ENCODE measurements around the gene PRSS33.

The PRSS33 gene

DNA sequence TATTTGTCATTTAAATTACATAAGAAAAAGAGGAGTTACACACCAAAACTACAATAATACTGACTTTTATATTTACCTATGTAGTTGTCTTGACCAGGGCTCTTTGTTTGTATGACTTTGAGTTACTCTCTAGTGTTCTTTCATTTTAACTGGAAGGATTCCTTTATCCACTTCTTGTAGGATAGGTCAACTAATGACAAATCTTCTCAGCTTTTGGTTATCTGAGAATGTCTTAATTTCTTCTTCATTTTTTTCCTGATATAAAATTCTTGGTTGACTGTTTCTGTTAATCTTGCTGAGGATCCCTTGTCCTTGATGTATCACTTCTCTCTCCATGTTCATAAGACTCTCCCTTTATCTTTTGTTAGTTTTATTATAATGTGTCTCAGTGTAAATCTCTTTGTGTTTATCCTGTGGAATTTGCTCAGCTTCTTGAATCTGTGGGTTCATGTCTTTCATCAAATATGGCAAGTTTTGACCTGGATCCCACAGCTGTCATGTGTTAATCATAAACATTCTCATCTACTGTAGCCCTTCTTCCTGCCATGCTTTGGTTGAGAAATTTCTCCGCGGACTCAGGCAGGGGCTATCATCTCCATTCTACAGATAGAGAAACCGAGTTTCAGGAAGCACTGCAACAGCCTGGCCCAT is 16.3 kb upstream of the PRSS33 start:
- no peak for DNase-seq (ENCODE audit: low spot score)
- TF ChIP-seq, protein P1, sequence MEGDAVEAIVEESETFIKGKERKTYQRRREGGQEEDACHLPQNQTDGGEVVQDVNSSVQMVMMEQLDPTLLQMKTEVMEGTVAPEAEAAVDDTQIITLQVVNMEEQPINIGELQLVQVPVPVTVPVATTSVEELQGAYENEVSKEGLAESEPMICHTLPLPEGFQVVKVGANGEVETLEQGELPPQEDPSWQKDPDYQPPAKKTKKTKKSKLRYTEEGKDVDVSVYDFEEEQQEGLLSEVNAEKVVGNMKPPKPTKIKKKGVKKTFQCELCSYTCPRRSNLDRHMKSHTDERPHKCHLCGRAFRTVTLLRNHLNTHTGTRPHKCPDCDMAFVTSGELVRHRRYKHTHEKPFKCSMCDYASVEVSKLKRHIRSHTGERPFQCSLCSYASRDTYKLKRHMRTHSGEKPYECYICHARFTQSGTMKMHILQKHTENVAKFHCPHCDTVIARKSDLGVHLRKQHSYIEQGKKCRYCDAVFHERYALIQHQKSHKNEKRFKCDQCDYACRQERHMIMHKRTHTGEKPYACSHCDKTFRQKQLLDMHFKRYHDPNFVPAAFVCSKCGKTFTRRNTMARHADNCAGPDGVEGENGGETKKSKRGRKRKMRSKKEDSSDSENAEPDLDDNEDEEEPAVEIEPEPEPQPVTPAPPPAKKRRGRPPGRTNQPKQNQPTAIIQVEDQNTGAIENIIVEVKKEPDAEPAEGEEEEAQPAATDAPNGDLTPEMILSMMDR (IDR thresholded peaks at IDR 0.05; ENCODE audit: borderline replicate concordance, control extremely low read depth, extremely low read depth, insufficient read depth, missing control alignments), result no peak
- in situ Hi-C loops (cut with MboI; ENCODE audit: low sequenced_read_pairs, unreplicated experiment), result no loop called here

DNA sequence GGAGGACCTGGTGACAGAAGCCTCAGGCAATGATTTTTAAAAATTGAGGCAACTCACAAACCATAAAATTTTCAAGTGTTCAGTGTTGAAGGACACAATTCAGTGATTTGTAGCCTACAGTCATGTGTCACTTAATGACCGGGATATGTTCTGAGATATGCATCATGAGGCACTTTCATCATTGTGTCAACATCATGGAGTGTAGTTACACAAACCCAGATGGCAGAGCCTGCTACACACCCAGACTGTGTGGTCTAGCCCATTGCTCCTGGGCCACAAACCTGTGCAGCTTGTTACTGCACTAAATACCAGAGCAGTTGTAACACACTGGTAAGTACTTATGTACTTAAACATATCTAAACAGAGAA is 12.5 kb upstream of the PRSS33 start:
- in situ Hi-C loops (cut with MboI; ENCODE audit: low sequenced_read_pairs, unreplicated experiment), result no loop called here
- TF ChIP-seq, protein P1 (IDR thresholded peaks at IDR 0.05; ENCODE audit: borderline replicate concordance, control extremely low read depth, extremely low read depth, insufficient read depth, missing control alignments), result no peak
- no peak for DNase-seq (ENCODE audit: low spot score)

DNA sequence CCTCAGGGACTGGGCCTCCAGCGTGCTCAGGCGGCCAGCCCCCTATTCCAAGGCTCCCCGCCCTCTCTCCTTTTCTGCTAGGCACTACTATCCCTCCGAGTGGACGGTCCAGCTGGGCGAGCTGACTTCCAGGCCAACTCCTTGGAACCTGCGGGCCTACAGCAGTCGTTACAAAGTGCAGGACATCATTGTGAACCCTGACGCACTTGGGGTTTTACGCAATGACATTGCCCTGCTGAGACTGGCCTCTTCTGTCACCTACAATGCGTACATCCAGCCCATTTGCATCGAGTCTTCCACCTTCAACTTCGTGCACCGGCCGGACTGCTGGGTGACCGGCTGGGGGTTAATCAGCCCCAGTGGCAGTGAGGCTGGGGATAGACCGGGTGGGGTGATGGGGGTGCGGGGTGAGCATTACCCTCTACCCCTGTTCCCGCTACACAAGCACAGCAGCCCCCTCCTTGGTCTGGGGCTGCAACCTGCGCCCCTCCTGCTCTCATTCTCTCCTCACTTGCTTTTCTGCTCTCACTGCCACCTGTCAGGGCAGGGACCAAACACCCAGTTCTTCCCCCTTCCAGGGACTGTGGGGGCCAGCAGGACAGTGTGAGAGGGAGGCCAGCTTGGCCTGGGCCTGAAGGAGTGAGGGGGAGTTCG is 12.0 kb upstream of the PRSS33 start:
- DNase-seq (ENCODE audit: low spot score), result no peak
- in situ Hi-C loops (cut with MboI; ENCODE audit: low sequenced_read_pairs, unreplicated experiment), result no loop called here

DNA sequence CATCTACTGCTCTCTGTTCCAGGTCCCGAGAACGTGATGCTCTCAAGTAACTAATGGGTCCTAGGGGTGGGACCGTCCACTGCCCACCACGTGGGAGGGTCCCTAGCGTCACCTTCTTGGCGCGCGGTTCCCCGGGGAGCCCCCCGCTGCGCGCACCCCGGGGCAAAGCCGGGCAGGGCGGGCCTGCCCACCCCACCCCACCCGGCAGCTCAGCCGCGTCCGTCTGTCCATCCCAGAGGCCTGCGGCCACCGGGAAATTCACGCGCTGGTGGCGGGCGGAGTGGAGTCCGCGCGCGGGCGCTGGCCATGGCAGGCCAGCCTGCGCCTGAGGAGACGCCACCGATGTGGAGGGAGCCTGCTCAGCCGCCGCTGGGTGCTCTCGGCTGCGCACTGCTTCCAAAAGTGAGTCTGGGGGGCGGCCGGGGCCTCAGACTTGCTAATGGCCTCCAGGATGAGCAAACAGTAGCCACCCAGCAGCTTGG is 11.4 kb upstream of the PRSS33 start:
- in situ Hi-C loops (cut with MboI; ENCODE audit: low sequenced_read_pairs, unreplicated experiment), result no loop called here
- DNase-seq (ENCODE audit: low spot score), result no peak
- TF ChIP-seq, protein P1 (IDR thresholded peaks at IDR 0.05; ENCODE audit: borderline replicate concordance, control extremely low read depth, extremely low read depth, insufficient read depth, missing control alignments), result no peak

More for the DNA sequence above, 12.0 kb upstream of the PRSS33 start:
- TF ChIP-seq, protein P1 (IDR thresholded peaks at IDR 0.05; ENCODE audit: borderline replicate concordance, control extremely low read depth, extremely low read depth, insufficient read depth, missing control alignments), result no peak

DNA sequence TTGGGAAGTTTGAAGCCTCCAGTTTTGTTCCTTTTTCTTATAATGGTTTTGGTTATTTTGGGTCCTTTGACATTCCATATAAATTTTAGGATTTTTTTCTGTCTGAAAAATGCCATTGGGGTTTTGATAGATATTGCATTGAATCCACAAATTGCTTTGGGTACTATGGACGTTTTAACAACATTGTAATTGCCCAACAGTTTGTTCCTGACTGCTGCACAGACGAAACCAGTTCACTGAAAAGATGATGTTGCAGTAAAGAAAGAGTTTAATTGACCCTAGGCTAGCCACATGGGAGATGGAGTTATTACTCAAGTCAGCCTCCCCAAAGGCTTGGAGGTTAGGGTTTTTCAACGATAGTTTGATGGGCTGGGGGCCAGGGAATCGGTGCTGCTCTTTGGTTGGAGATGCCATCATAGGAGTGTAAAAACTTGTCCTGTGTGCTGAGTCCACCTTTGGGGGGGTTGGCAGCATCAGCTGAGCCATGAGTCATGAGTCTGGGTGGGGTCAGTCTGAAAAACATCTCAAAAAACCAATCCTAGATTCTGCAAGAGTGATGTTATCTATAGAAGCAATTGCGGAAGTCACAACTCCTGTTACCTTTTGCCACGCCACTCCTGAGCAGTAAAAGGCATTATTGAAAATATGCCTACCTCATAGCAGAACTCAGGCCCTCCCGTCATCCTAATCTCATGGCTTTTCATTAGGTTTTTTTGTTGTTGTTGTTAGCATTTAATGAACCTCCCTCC is 8.2 kb upstream of the PRSS33 start:
- in situ Hi-C loops (cut with MboI; ENCODE audit: low sequenced_read_pairs, unreplicated experiment), result no loop called here
- DNase-seq (ENCODE audit: low spot score), result no peak
- TF ChIP-seq, protein P1 (IDR thresholded peaks at IDR 0.05; ENCODE audit: borderline replicate concordance, control extremely low read depth, extremely low read depth, insufficient read depth, missing control alignments), result no peak

DNA sequence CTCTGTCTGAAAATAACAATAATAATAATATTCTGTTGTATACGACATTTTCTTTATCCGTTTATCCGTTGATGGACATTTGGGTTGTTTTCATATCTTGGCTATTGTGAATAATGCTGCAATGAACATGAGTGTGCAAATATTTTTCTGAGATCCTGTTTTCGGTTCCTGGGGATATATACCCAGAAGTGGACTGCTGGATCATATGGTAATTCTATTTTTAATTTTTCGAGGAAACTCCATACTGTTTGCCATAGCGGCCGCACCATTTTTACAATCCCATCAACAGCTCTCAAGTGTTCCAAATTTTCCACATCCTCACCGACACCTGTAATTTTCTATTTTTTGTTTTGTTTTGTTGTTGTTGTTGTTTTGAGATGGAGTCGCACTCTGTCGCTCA is 5.6 kb upstream of the PRSS33 start:
- TF ChIP-seq, protein P1 (IDR thresholded peaks at IDR 0.05; ENCODE audit: borderline replicate concordance, control extremely low read depth, extremely low read depth, insufficient read depth, missing control alignments), result no peak
- DNase-seq (ENCODE audit: low spot score), result no peak
- in situ Hi-C loops (cut with MboI; ENCODE audit: low sequenced_read_pairs, unreplicated experiment), result no loop called here

Measured in GM13976 (cell line).